Astrocyte (in vitro differentiated cells and primary cell): ENCODE results near the gene RBBP6. TPM values are rescaled to one million over a fixed set of nuclear protein-coding genes. Genes with fewer than 3 reads are reported as not detected.

Experiments
- DNase-seq: peaks from one replicate; pipeline ENCODE4 v3.0.0-alpha.2; 2010; ENCODE audit warnings: low read depth
- FAIRE-seq: peaks from 2 replicates; lab custom pipeline; 2011; peaks lifted over from hg19 to GRCh38; lab: Jason Lieb, UNC
- H2AFZ ChIP-seq: 2 replicates; pipeline ENCODE4 v1.6.0; 2012; ENCODE audit warnings: low read depth, low read length, inconsistent platforms
- H3K27ac ChIP-seq: 2 replicates; pipeline ENCODE4 v1.5.1; 2011; ENCODE audit warnings: low read depth, low read length, inconsistent platforms
- H3K27me3 ChIP-seq: 2 replicates; pipeline ENCODE4 v1.6.0; 2011; ENCODE audit warnings: low read length, inconsistent platforms; ENCODE audit not compliant: insufficient read depth
- H3K36me3 ChIP-seq: 2 replicates; pipeline ENCODE4 v1.5.1; 2011; ENCODE audit warnings: low read length, inconsistent platforms; ENCODE audit not compliant: insufficient read depth
- H3K4me1 ChIP-seq: 2 replicates; pipeline ENCODE4 v1.5.1; 2011; ENCODE audit warnings: low read length, inconsistent platforms; ENCODE audit not compliant: insufficient read depth
- H3K4me2 ChIP-seq: 2 replicates; pipeline ENCODE4 v1.6.0; 2012; ENCODE audit warnings: low read length, inconsistent platforms
- H3K4me3 ChIP-seq: 2 replicates; pipeline ENCODE4 v1.5.1; 2011; ENCODE audit warnings: low read depth, mild to moderate bottlenecking, low read length, inconsistent platforms; ENCODE audit not compliant: insufficient read depth
- H3K79me2 ChIP-seq: 2 replicates; pipeline ENCODE4 v1.6.0; 2012; ENCODE audit warnings: mild to moderate bottlenecking, low read length, inconsistent platforms; ENCODE audit not compliant: insufficient read depth
- H3K9ac ChIP-seq: 2 replicates; pipeline ENCODE4 v1.6.0; 2012; ENCODE audit warnings: mild to moderate bottlenecking, low read length, inconsistent platforms
- H3K9me3 ChIP-seq: 2 replicates; pipeline ENCODE4 v1.5.1; 2012; ENCODE audit warnings: low read depth, mild to moderate bottlenecking, low read length, inconsistent platforms; ENCODE audit not compliant: insufficient read depth
- H4K20me1 ChIP-seq: 2 replicates; pipeline ENCODE4 v1.6.0; 2012; ENCODE audit warnings: low read length, inconsistent platforms; ENCODE audit not compliant: insufficient read depth
- H3K27ac Mint-ChIP-seq: one replicate; pipeline ENCODE4 v1.8.0; 2021; ENCODE audit warnings: mild to moderate bottlenecking, mixed read lengths; ENCODE audit not compliant: unreplicated experiment
- H3K27me3 Mint-ChIP-seq: one replicate; pipeline ENCODE4 v1.8.0; 2021; ENCODE audit warnings: low read depth, mixed read lengths; ENCODE audit not compliant: unreplicated experiment
- H3K36me3 Mint-ChIP-seq: one replicate; pipeline ENCODE4 v1.8.0; 2021; ENCODE audit warnings: low read depth, mixed read lengths; ENCODE audit not compliant: unreplicated experiment
- H3K4me1 Mint-ChIP-seq: one replicate; pipeline ENCODE4 v1.8.0; 2021; ENCODE audit warnings: low read depth, mixed read lengths; ENCODE audit not compliant: unreplicated experiment
- H3K4me3 Mint-ChIP-seq: one replicate; pipeline ENCODE4 v1.8.0; 2021; ENCODE audit warnings: mild to moderate bottlenecking, moderate library complexity, mixed read lengths; ENCODE audit not compliant: unreplicated experiment
- H3K9me3 Mint-ChIP-seq: one replicate; pipeline ENCODE4 v1.8.0; 2021; ENCODE audit warnings: mild to moderate bottlenecking, mixed read lengths; ENCODE audit not compliant: unreplicated experiment
- EZH2 ChIP-seq: IDR thresholded peaks from 2 replicates; pipeline ENCODE4 v1.6.1; 2012; ENCODE audit warnings: mild to moderate bottlenecking, low read length, inconsistent platforms; ENCODE audit not compliant: insufficient read depth
- total RNA-seq: library from RNA; stranded (reverse); gene quantifications from 2 replicates; pipeline ENCODE4 v1.2.1, GENCODE V29; 2021
- TF ChIP-seq, protein P1 (sequence below): IDR thresholded peaks from 2 replicates; pipeline ENCODE4 v1.5.1; 2011; ENCODE audit warnings: low read depth, mild to moderate bottlenecking, inconsistent platforms, low read length, moderate library complexity; ENCODE audit not compliant: insufficient read depth

Gene RBBP6
- total RNA-seq, 1 donor from 2014 or later, result 44.8 TPM

- Mint-ChIP-seq H3K36me3 (no peaks in the 10 kb centered on the region), H3K27ac (no peak overlapping the region), H3K4me1 (peaks cover 8% of the 10 kb centered on the region), H3K27me3 (no peaks in the 10 kb centered on the region), H3K9me3 (no peaks in the 10 kb centered on the region), H3K4me3 (no peak overlapping the region)
- Histone ChIP-seq H3K79me2 (no peaks in the 10 kb centered on the region), H3K27me3 (no peaks in the 10 kb centered on the region), H3K4me3 (no peak overlapping the region), H3K4me2 (no peak overlapping the region), H3K9ac (no peak overlapping the region), H2AFZ (no peak overlapping the region), H3K4me1 (peaks cover 3% of the 10 kb centered on the region), H3K27ac (no peak overlapping the region), H3K36me3 (no peaks in the 10 kb centered on the region), H3K9me3 (no peaks in the 10 kb centered on the region), H4K20me1 (no peaks in the 10 kb centered on the region)
- FAIRE-seq, result no peak
- no peak for DNase-seq
- TF ChIP-seq, protein P1, sequence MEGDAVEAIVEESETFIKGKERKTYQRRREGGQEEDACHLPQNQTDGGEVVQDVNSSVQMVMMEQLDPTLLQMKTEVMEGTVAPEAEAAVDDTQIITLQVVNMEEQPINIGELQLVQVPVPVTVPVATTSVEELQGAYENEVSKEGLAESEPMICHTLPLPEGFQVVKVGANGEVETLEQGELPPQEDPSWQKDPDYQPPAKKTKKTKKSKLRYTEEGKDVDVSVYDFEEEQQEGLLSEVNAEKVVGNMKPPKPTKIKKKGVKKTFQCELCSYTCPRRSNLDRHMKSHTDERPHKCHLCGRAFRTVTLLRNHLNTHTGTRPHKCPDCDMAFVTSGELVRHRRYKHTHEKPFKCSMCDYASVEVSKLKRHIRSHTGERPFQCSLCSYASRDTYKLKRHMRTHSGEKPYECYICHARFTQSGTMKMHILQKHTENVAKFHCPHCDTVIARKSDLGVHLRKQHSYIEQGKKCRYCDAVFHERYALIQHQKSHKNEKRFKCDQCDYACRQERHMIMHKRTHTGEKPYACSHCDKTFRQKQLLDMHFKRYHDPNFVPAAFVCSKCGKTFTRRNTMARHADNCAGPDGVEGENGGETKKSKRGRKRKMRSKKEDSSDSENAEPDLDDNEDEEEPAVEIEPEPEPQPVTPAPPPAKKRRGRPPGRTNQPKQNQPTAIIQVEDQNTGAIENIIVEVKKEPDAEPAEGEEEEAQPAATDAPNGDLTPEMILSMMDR, result no peak
- no peak for TF ChIP-seq EZH2
Observed at GRCh38 chr16:24589997-24590396, 50.6 kb downstream of the RBBP6 start.

DNA sequence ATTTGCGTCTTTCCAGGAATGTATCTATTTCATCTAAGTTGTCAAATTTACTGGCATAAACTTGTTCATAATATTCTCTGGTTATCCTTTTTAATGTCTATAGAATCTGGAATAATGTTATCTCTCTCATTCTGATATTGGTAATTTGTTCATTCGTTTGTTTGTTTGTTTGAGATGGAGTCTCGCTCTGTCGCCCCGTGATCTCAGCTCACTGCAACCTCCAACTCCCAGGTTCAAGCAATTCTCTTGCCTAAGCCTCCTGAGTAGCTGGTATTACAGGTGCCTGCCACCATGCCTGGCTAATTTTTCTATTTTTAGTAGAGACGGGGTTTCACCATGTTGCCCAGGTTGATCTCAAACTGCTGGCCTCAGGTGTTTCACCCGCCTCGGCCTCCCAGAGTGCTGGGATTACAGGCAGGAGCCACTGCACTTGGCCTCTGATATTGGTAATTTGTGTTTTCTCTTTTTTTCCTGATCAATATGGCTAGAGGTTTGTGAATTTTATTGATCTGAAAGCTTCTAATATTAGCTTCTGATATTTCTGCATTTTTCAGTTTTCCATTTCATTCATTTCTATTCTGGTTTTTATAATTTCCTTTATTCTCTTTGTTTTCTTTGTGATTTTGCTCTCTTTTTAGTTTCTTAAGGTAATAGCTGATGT is 59.5 kb downstream of the RBBP6 start:
- TF ChIP-seq EZH2, result no peak
- TF ChIP-seq, protein P1, result no peak
- Histone ChIP-seq H3K27me3 (no peaks in the 10 kb centered on the region), H3K36me3 (no peaks in the 10 kb centered on the region), H4K20me1 (no peaks in the 10 kb centered on the region), H3K79me2 (no peaks in the 10 kb centered on the region), H3K27ac (no peak overlapping the region), H3K9me3 (no peaks in the 10 kb centered on the region), H3K9ac (no peak overlapping the region), H3K4me2 (no peak overlapping the region), H3K4me1 (no peaks in the 10 kb centered on the region), H2AFZ (no peak overlapping the region), H3K4me3 (no peak overlapping the region)
- FAIRE-seq (no peak), DNase-seq (no peak)
- Mint-ChIP-seq H3K27me3 (no peaks in the 10 kb centered on the region), H3K36me3 (no peaks in the 10 kb centered on the region), H3K27ac (no peak overlapping the region), H3K9me3 (no peaks in the 10 kb centered on the region), H3K4me1 (no peaks in the 10 kb centered on the region), H3K4me3 (no peak overlapping the region)

DNA sequence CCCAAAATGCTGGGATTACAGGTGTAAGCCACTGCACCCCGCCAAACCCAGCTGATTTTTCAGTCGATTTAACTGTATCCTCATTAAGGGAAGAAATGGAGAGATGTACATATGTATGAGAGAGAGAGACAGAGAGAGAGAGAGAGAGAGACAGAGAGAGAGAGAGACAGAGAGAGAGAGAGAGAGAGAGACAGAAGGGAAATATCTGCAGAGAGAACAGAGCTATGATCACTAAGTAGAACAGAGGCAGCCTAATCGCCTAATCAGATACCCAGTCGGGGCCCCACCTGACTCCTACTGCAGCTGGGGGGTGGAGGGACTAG is 70.0 kb downstream of the RBBP6 start:
- Mint-ChIP-seq H3K27ac (no peak overlapping the region), H3K4me3 (peak overlapping the region; percentile 75), H3K9me3 (peaks cover 2% of the 10 kb centered on the region), H3K27me3 (peaks cover 36% of the 10 kb centered on the region), H3K4me1 (peaks cover 5% of the 10 kb centered on the region), H3K36me3 (peaks cover 4% of the 10 kb centered on the region)
- Histone ChIP-seq H3K4me3 (no peak overlapping the region), H3K4me1 (peaks cover 6% of the 10 kb centered on the region), H3K36me3 (no peaks in the 10 kb centered on the region), H3K27ac (no peak overlapping the region), H3K9ac (no peak overlapping the region), H3K4me2 (peak overlapping the region; percentile 87), H3K79me2 (no peaks in the 10 kb centered on the region), H4K20me1 (no peaks in the 10 kb centered on the region), H2AFZ (peak overlapping the region; percentile 84), H3K9me3 (peaks cover 4% of the 10 kb centered on the region), H3K27me3 (peaks cover 7% of the 10 kb centered on the region)
- no peak for TF ChIP-seq EZH2
- TF ChIP-seq, protein P1, result no peak
- FAIRE-seq (no peak), DNase-seq (no peak)
